ENCODE results near the gene TDRD7. TPM values are rescaled to one million over a fixed set of nuclear protein-coding genes. Genes with fewer than 3 reads are reported as not detected.

The TDRD7 gene
- total RNA-seq, 1 donor from 2014 or later = 9.4 TPM

GRCh38 chr9:97419309-97419867, 7.5 kb downstream of the TDRD7 start:
- no peak for DNase-seq (ENCODE audit: low read depth)
- H3K4me3 ChIP-seq (ENCODE audit: low read depth, low read length) = no peak overlapping the region
- no peak for TF ChIP-seq CTCF (conservative IDR thresholded peaks at IDR 0.05; ENCODE audit: low read depth, low read length)

DNA sequence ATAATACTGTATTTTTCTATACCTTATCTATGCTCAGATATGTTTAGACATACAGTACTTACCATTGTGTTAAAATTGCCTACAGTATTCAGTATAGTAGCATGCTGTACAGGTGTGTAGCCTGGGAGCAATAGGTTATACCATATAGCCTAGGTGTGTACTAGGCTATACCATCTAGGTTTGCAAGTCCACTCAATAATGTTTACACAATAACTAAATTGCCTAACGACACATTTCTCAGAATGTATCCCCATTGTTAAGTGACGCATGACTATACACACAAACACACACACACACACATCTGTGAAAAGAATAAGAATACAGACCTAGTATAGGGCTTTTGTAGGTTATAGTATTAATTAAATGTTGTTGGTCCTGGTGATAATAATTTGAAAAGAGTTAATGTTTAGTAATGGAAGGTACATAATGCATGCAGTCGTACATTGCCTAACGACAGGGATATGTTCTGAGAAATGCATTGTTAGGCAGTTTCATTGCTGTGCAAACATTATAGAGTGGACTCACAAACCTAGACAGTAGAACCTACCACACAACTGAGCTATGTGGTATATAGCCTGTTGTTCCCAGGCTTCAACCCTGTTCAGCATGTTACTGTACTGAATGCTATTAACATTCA, 13.6 kb downstream of the TDRD7 start:
- TF ChIP-seq CTCF (conservative IDR thresholded peaks at IDR 0.05; ENCODE audit: low read depth, low read length) = no peak

GRCh38 chr9:97425973-97426336, 14.1 kb downstream of the TDRD7 start:
- DNase-seq (ENCODE audit: low read depth) = no peak
- H3K4me3 ChIP-seq (ENCODE audit: low read depth, low read length) = no peak overlapping the region
- TF ChIP-seq CTCF (conservative IDR thresholded peaks at IDR 0.05; ENCODE audit: low read depth, low read length) = no peak

More for the DNA sequence above, 13.6 kb downstream of the TDRD7 start:
- no peak for DNase-seq (ENCODE audit: low read depth)
- H3K4me3 ChIP-seq (ENCODE audit: low read depth, low read length) = no peak overlapping the region

GRCh38 chr9:97427885-97428284, 16.0 kb downstream of the TDRD7 start:
- no peak for DNase-seq (ENCODE audit: low read depth)
- TF ChIP-seq CTCF (conservative IDR thresholded peaks at IDR 0.05; ENCODE audit: low read depth, low read length) = no peak

GRCh38 chr9:97430316-97431043, 18.6 kb downstream of the TDRD7 start:
- no peak for TF ChIP-seq CTCF (conservative IDR thresholded peaks at IDR 0.05; ENCODE audit: low read depth, low read length)
- DNase-seq (ENCODE audit: low read depth) = no peak

More at GRCh38 chr9:97427885-97428284, 16.0 kb downstream of the TDRD7 start:
- H3K4me3 ChIP-seq (ENCODE audit: low read depth, low read length) = no peak overlapping the region

DNA sequence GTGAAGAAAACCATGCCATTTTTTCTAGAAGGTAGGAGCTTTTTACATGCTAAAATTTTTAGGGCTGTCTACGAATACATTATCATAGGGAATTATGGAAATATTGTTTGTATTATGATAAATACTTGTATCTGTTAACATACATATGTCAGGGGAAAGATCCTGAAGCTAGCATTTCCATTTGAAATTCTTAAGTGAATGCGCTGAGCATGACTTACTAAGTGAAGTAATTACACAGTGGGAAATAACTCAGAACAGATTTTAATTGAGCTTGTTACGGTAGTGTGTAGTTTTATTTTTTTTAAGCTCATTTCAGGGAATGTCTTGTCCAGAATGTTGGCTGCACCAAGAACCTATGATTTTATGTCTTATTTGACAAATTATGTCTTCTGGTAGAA, 19.1 kb downstream of the TDRD7 start:
- no peak for TF ChIP-seq CTCF (conservative IDR thresholded peaks at IDR 0.05; ENCODE audit: low read depth, low read length)
- no peak for DNase-seq (ENCODE audit: low read depth)
- no peak overlapping the region for H3K4me3 ChIP-seq (ENCODE audit: low read depth, low read length)

More at GRCh38 chr9:97430316-97431043, 18.6 kb downstream of the TDRD7 start:
- no peak overlapping the region for H3K4me3 ChIP-seq (ENCODE audit: low read depth, low read length)

All from epithelial cell of proximal tubule (primary cell).